SK-N-SH (cell line): Measurements from ENCODE around the gene CRTC2. TPM values are rescaled to one million over a fixed set of nuclear protein-coding genes. Genes with fewer than 3 reads are reported as not detected.
A peak's percentile ranks its signal among the peaks of the same experiment; 100 is the strongest.

Source experiments
- CTCF ChIA-PET: fragments of 300-600, 350-600 bp; formaldehyde crosslinking; extraction: SDS; loops from one replicate; lab custom pipeline; 2021; lab: Yijun Ruan, JAX
- POLR2A ChIA-PET: fragments of 350-600 bp; sonication (Branson Sonifier 250); formaldehyde crosslinking; extraction: SDS; loops from one replicate; lab custom pipeline; 2020; ENCODE audit warnings: antibody characterized with exemption, inconsistent platforms; lab: Yijun Ruan, JAX
- DNase-seq: peaks from one replicate; pipeline ENCODE4 v3.0.0; 2012
- H2AFZ ChIP-seq: fragments of 200-600 bp; sonication (generic); 2 replicates; pipeline ENCODE4 v1.8.1; 2016; ENCODE audit warnings: antibody characterized with exemption, mild to moderate bottlenecking, low read depth
- H3F3A ChIP-seq: fragments of 200-600 bp; sonication (generic); replicated peaks from 2 replicates; pipeline ENCODE3; 2016; ENCODE audit warnings: antibody characterized with exemption, mild to moderate bottlenecking; ENCODE audit not compliant: insufficient read depth
- H3K27ac ChIP-seq, 2 experiments: fragments of 200-500 bp in 1 of 2; fragments of 200-600 bp in 1 of 2; sonication (Bioruptor generic) in 1 of 2; sonication (generic), shearing (Covaris generic) in 1 of 2; 2 replicates each; pipeline versions ENCODE4 v1.5.1 to v1.6.1; 2014 to 2016; ENCODE audit warnings: low read depth in 2 of 2, inconsistent platforms in 1 of 2, low read length in 1 of 2, mild to moderate bottlenecking in 1 of 2, mixed read lengths in 1 of 2
- H3K27me3 ChIP-seq: fragments of 200-600 bp; sonication (generic), shearing (Covaris generic); 2 replicates; pipeline ENCODE4 v1.6.1; 2016; ENCODE audit warnings: mixed run types; ENCODE audit not compliant: insufficient read depth
- H3K36me3 ChIP-seq, 2 experiments: fragments of 200-500 bp in 1 of 2; fragments of 200-600 bp in 1 of 2; sonication (Bioruptor generic) in 1 of 2; sonication (generic) in 1 of 2; replicated peaks in 1 of 2; 2 replicates each; pipeline versions ENCODE3 to v1.5.1; 2014 to 2016; ENCODE audit warnings: low read length in 1 of 2, mild to moderate bottlenecking in 1 of 2; ENCODE audit not compliant: insufficient read depth in 2 of 2, control insufficient read depth in 1 of 2
- H3K4me1 ChIP-seq, 2 experiments: fragments of 200-500 bp in 1 of 2; fragments of 200-600 bp in 1 of 2; sonication (Bioruptor generic) in 1 of 2; sonication (generic), shearing (Covaris generic) in 1 of 2; 2 replicates each; pipeline versions ENCODE4 v1.5.1 to v1.6.1; 2014 to 2016; ENCODE audit warnings: low read depth in 1 of 2, low read length in 1 of 2, mixed run types in 1 of 2; ENCODE audit not compliant: insufficient read depth in 2 of 2, control insufficient read depth in 1 of 2
- H3K4me2 ChIP-seq: fragments of 200-600 bp; sonication (generic), shearing (Covaris generic); 2 replicates; pipeline ENCODE4 v1.6.1; 2017; ENCODE audit warnings: mixed run types
- H3K4me3 ChIP-seq, 2 experiments: fragments of 200-500 bp in 1 of 2; fragments of 200-600 bp in 1 of 2; sonication (Bioruptor generic) in 1 of 2; sonication (generic), shearing (Covaris generic) in 1 of 2; 2 replicates each; pipeline versions ENCODE4 v1.5.1 to v1.8.1; 2014 to 2016; ENCODE audit warnings: low read depth in 2 of 2, inconsistent platforms in 1 of 2, low read length in 1 of 2, mild to moderate bottlenecking in 1 of 2, mixed read lengths in 1 of 2, moderate library complexity in 1 of 2
- H3K79me2 ChIP-seq: fragments of 200-600 bp; sonication (generic); 2 replicates; pipeline ENCODE4 v1.8.1; 2017; ENCODE audit warnings: mild to moderate bottlenecking; ENCODE audit not compliant: insufficient read depth
- H3K9ac ChIP-seq: fragments of 200-600 bp; sonication (generic); 2 replicates; pipeline ENCODE4 v1.6.1; 2017; ENCODE audit warnings: mixed run types
- H3K9me2 ChIP-seq: fragments of 200-600 bp; sonication (generic); 2 replicates; pipeline ENCODE4 v1.6.1; 2017; ENCODE audit warnings: mixed run types
- H3K9me3 ChIP-seq: fragments of 200-600 bp; sonication (generic); 2 replicates; pipeline ENCODE4 v1.6.1; 2017; ENCODE audit warnings: mixed run types, mild to moderate bottlenecking, moderate library complexity
- H4K20me1 ChIP-seq: fragments of 200-600 bp; sonication (generic); 2 replicates; pipeline ENCODE4 v1.6.1; 2017; ENCODE audit warnings: mild to moderate bottlenecking, mixed run types; ENCODE audit not compliant: insufficient read depth
- CTCF ChIP-seq: fragments of 200-600 bp; sonication (generic); IDR thresholded peaks from 2 replicates; pipeline ENCODE4 v1.6.1; 2017; ENCODE audit warnings: antibody characterized with exemption, mild to moderate bottlenecking, moderate library complexity
- EZH2phosphoT487 ChIP-seq: fragments of 200-600 bp; sonication (generic); IDR thresholded peaks from 2 replicates; pipeline ENCODE4 v1.6.1; 2017; ENCODE audit warnings: low read depth, mixed run types, mild to moderate bottlenecking, antibody characterized with exemption, moderate library complexity, borderline replicate concordance
- GATA2 ChIP-seq: sonication (generic); formaldehyde crosslinking; IDR thresholded peaks from 2 replicates; pipeline ENCODE4 v1.5.0; 2020; ENCODE audit warnings: mild to moderate bottlenecking, missing genetic modification reagents
- JUND ChIP-seq: IDR thresholded peaks from 2 replicates; pipeline ENCODE4 v1.4.0; 2012
- MEF2A ChIP-seq: IDR thresholded peaks from 2 replicates; pipeline ENCODE4 v1.4.0; 2012; ENCODE audit warnings: low read depth, borderline replicate concordance
- NFIC ChIP-seq: IDR thresholded peaks from 2 replicates; pipeline ENCODE4 v1.4.0; 2012; ENCODE audit warnings: borderline replicate concordance
- NRF1 ChIP-seq: IDR thresholded peaks from 2 replicates; pipeline ENCODE4 v1.6.1; 2012; ENCODE audit warnings: low read depth, mild to moderate bottlenecking, low read length
- RAD21 ChIP-seq: IDR thresholded peaks from 2 replicates; pipeline ENCODE4 v1.6.1; 2012; ENCODE audit warnings: mild to moderate bottlenecking, low read length
- RFX5 ChIP-seq: IDR thresholded peaks from 2 replicates; pipeline ENCODE4 v1.6.1; 2012; ENCODE audit warnings: mild to moderate bottlenecking, improper control_type of control experiment, low read length
- SMC3 ChIP-seq: IDR thresholded peaks from 2 replicates; pipeline ENCODE4 v1.6.1; 2012; ENCODE audit warnings: low read depth, low read length, improper control_type of control experiment
- TCF12 ChIP-seq: IDR thresholded peaks from 2 replicates; pipeline ENCODE4 v1.4.0; 2012
- TEAD4 ChIP-seq: IDR thresholded peaks from 2 replicates; pipeline ENCODE4 v1.4.0; 2012; ENCODE audit warnings: mild to moderate bottlenecking, borderline replicate concordance; ENCODE audit not compliant: insufficient read depth
- USF1 ChIP-seq: IDR thresholded peaks from 2 replicates; pipeline ENCODE4 v1.4.0; 2012; ENCODE audit warnings: low read depth, borderline replicate concordance
- WGBS: methylation state at CpG from one replicate; pipeline ENCODE4 v1.1.6; 2017; ENCODE audit warnings: low lambda C conversion rate; 5-methylcytosine and 5-hydroxymethylcytosine counted together
- polyA plus RNA-seq, 3 experiments: library from polyadenylated mRNA; depleted of rRNA; stranded (reverse); fragments of >200 nt; gene quantifications; 2 replicates each; pipeline ENCODE4 v1.2.3, GENCODE V29; 2012
- TF ChIP-seq, protein P1 (sequence below): IDR thresholded peaks from 2 replicates; pipeline ENCODE4 v1.4.0; 2012; ENCODE audit warnings: low read depth, borderline replicate concordance
- TF ChIP-seq, protein P2 (sequence below): IDR thresholded peaks from 2 replicates; pipeline ENCODE4; 2012
- TF ChIP-seq, protein P3 (sequence below): fragments of 150-350 bp; IDR thresholded peaks from 2 replicates; pipeline ENCODE4 v1.6.1; 2017; ENCODE audit warnings: antibody characterized with exemption, low read length, low read depth, borderline replicate concordance
- TF ChIP-seq, protein P4 (sequence below): fragments of 150-350 bp; IDR thresholded peaks from 2 replicates; pipeline ENCODE4 v1.6.1; 2016; ENCODE audit warnings: mild to moderate bottlenecking, low read depth, low read length

CRTC2 gene
- polyA plus RNA-seq, 1 of the 3 experiments (the other 2 are of a cell fraction) = 25.5 TPM

- TF ChIP-seq, protein P1, sequence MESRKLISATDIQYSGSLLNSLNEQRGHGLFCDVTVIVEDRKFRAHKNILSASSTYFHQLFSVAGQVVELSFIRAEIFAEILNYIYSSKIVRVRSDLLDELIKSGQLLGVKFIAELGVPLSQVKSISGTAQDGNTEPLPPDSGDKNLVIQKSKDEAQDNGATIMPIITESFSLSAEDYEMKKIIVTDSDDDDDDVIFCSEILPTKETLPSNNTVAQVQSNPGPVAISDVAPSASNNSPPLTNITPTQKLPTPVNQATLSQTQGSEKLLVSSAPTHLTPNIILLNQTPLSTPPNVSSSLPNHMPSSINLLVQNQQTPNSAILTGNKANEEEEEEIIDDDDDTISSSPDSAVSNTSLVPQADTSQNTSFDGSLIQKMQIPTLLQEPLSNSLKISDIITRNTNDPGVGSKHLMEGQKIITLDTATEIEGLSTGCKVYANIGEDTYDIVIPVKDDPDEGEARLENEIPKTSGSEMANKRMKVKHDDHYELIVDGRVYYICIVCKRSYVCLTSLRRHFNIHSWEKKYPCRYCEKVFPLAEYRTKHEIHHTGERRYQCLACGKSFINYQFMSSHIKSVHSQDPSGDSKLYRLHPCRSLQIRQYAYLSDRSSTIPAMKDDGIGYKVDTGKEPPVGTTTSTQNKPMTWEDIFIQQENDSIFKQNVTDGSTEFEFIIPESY = no peak
- TF ChIP-seq NRF1 (no peak), NFIC (no peak)
Observed at GRCh38 chr1:153962088-153963029, 3.9 kb upstream of the CRTC2 start (continued).

GRCh38 chr1:153961421-153961820, 3.0 kb upstream of the CRTC2 start:
- Histone ChIP-seq H3K9me3 (no peaks in the 10 kb centered on the region), H3K9me2 (no peaks in the 10 kb centered on the region), H4K20me1 (peaks cover 15% of the 10 kb centered on the region), H3K27ac (no peak overlapping the region; a peak in 1 of 4 replicates), H3K4me2 (peak overlapping the region; percentile 93), H3K4me1 (peaks cover 5 to 47% of the 10 kb centered on the region in 2 experiments; a peak in 3 of 4 replicates), H3K27me3 (no peaks in the 10 kb centered on the region), H2AFZ (no peak overlapping the region), H3K36me3 (peaks cover 12 to 15% of the 10 kb centered on the region in 2 experiments), H3K79me2 (peaks cover 68% of the 10 kb centered on the region), H3K9ac (no peak overlapping the region), H3K4me3 (peak overlapping the region; percentile 77 to 91; a peak in 3 of 4 replicates), H3F3A (peaks cover 20% of the 10 kb centered on the region)
- ChIA-PET CTCF (interaction anchor here (8.6 kb wide), 1 partner anchor 25 kb away, joined by 50 read pairs; the partner anchor contains the start of gene RAB13), POLR2A (interaction anchor here (1.8 to 3.4 kb wide), 2 partner anchors 29 to 39 kb away, joined by 3 to 20 read pairs; partner anchors contain the start of genes GATAD2B and RPS27)
- 87% methylated on average over 4 of the region's 4 CpGs for WGBS
- DNase-seq = no peak
- no peak for TF ChIP-seq NRF1
- TF ChIP-seq, protein P1 = no peak
- no peak for TF ChIP-seq RAD21
- TF ChIP-seq, protein P2, sequence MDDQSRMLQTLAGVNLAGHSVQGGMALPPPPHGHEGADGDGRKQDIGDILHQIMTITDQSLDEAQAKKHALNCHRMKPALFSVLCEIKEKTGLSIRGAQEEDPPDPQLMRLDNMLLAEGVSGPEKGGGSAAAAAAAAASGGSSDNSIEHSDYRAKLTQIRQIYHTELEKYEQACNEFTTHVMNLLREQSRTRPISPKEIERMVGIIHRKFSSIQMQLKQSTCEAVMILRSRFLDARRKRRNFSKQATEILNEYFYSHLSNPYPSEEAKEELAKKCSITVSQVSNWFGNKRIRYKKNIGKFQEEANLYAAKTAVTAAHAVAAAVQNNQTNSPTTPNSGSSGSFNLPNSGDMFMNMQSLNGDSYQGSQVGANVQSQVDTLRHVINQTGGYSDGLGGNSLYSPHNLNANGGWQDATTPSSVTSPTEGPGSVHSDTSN = no peak
- TF ChIP-seq, protein P3, sequence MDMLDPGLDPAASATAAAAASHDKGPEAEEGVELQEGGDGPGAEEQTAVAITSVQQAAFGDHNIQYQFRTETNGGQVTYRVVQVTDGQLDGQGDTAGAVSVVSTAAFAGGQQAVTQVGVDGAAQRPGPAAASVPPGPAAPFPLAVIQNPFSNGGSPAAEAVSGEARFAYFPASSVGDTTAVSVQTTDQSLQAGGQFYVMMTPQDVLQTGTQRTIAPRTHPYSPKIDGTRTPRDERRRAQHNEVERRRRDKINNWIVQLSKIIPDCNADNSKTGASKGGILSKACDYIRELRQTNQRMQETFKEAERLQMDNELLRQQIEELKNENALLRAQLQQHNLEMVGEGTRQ = no peak
- TF ChIP-seq NFIC = no peak
- TF ChIP-seq USF1 = no peak
- no peak for TF ChIP-seq TEAD4
- TF ChIP-seq CTCF = no peak
- no peak for TF ChIP-seq SMC3
- no peak for TF ChIP-seq TCF12
- TF ChIP-seq, protein P4, sequence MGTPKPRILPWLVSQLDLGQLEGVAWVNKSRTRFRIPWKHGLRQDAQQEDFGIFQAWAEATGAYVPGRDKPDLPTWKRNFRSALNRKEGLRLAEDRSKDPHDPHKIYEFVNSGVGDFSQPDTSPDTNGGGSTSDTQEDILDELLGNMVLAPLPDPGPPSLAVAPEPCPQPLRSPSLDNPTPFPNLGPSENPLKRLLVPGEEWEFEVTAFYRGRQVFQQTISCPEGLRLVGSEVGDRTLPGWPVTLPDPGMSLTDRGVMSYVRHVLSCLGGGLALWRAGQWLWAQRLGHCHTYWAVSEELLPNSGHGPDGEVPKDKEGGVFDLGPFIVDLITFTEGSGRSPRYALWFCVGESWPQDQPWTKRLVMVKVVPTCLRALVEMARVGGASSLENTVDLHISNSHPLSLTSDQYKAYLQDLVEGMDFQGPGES = no peak
- no peak for TF ChIP-seq RFX5
- TF ChIP-seq JUND = no peak
- TF ChIP-seq GATA2 (CRISPR knock-in tag) = no peak
- TF ChIP-seq EZH2phosphoT487 = no peak
- TF ChIP-seq MEF2A = no peak
